HG03097 (cell line): ENCODE measurements around the gene LPAR2.
"Not testable (repeated sequence)": the region's sequence is repeated elsewhere in the genome, so short reads cannot be mapped to it uniquely, and the experiment has no call there.

ENCODE experiments used
- ATAC-seq: cut with Tn5 transposase; IDR thresholded peaks from one replicate; pipeline ENCODE4 v1.9.1; 2021; ENCODE audit not compliant: unreplicated experiment, low FRiP score

LPAR2 gene

DNA sequence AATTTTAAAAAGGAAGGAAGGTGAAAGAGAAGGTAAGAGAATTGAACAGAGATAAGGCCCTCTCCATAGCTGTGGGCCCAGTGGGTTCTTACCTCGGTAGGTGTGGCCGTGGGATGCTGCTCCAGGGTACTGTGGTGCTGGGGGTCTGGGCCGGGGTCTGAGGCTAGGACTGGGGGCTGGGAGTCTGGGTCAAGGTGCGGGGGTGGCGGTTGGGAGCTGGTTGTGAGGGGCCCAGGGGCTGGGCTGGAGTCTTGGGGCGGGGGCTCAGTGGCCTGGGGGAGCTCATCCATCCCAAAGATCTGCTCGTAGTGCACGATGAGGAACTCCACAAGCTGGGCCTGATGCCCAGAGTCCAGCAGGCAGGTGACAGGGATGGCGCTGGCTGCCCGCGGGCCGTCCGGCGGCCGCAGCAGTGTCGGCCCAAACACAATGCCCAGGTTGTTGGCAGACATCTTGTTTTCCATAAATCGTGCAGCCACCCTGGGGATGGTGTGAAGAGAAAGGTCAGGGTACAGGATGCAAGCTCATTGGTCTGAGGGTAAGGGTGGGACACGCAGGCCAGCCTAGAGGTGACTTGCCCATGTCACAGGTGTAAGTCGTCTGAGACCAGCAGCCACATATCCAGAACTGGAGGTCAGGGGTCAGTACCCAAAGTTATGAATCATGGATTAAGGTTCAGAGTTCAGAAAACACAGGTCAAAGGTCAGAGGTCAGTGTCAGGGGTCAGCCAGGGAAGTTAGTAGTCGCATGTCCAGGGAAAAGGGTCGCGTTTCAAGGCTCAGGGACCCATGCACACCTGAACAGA, 5.9 kb upstream of the LPAR2 start:
- no peak for ATAC-seq

DNA sequence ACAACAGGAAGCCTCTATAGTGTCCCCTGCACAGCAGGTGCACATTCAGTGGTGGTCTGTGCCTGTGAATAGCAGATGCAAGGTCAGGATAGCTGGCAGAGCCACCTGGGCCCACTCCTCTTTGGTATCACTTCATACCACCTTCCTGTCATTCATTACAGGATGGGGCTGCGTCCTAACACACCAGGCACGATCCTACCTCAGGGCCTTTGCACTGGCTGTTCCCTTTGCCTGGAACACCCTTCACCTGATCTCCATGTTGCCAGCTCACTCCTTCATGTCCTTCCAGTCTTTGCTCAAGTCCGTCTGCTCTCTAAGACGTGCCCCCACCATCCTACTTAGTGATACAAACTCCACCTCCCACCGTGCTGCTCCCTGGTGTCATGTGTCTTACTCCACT, 4.6 kb upstream of the LPAR2 start:
- ATAC-seq: no peak

DNA sequence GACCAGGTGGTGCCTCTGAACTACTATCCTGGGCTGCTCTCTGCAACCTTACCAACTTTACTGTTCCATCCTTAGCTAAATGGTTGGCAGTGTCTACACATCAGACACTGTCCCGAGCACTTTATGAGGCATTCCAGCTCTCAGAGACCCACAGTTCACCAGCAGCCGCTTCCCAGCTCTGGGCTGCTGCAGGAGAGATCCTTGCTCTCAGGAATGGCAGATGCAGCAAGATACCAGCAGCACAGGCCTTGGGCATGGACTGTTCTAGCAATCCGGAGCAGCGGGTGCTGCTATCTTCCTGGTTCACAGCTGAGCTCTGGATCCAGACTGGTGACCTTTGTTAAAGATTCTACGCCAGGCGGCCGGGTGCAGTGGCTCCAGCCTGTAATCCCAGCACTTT, 3.3 kb upstream of the LPAR2 start:
- ATAC-seq: no peak

DNA sequence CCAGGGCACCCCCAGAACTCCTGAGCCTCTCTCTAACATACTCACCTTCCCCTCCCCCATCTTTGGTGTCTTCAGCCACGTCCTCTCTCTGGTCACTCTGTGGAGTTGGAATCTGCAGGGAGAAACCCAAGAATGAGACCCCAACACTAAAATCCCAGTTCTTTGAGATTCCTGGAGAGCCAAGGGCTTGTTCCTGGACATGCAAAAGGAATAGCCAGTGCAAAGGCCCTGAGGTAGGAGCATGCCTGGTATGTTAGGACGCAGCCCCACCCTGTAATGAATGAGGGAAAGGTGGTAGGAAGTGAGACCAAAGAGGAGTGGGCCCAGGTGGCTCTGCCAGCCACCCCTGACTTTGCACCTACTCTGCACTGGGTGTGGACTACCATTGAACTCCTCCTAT, 2.4 kb upstream of the LPAR2 start:
- no peak for ATAC-seq

DNA sequence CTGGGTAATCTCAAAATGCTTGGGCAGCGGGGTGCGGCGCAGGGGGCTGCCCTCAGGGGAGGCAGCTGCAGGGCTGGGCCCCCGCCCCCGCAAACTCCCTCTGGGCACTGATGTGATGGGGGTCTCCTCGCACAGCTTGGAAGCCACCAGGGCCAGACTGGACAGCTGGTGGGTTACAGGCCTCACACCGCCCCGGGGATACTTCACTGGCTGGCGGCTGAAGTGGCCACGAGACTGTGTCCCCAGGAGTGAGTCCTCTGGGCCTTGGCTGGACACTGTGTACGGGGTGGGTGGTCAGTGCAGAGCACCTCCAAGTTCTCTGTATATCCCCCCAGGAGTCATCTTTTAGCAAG, 2.0 kb upstream of the LPAR2 start:
- ATAC-seq: no peak

DNA sequence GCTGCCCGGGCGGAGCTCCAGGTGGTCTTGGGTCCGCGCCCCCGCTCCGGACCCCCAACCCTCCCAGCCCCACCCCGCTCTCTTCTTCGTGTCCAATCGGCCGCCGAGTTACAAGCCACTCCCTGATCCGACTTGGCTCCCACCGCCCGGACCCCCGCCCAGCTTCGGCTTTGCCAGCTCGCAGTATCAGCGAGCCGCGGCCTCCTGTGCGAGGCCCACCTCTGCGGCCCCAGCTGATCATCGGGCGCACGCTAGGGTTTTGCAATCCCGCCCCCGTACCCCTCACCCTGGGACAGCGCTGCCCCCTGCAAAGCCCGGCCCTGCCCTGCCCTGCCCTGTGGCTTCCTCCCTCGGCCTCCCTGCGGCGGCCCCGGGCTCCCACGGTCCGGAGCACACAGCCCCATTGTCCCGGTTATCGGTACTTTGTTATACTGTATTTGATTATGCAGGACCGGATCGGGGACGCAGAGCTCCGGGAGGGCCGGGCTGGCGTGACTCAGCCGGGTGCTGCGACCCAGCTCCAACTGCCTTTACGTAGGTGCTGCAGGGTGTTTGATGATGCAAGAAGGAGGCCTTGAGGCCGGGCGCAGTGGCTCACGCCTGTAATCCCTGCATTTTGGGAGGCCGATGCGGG, 598 bp upstream of the LPAR2 start:
- ATAC-seq: no peak

DNA sequence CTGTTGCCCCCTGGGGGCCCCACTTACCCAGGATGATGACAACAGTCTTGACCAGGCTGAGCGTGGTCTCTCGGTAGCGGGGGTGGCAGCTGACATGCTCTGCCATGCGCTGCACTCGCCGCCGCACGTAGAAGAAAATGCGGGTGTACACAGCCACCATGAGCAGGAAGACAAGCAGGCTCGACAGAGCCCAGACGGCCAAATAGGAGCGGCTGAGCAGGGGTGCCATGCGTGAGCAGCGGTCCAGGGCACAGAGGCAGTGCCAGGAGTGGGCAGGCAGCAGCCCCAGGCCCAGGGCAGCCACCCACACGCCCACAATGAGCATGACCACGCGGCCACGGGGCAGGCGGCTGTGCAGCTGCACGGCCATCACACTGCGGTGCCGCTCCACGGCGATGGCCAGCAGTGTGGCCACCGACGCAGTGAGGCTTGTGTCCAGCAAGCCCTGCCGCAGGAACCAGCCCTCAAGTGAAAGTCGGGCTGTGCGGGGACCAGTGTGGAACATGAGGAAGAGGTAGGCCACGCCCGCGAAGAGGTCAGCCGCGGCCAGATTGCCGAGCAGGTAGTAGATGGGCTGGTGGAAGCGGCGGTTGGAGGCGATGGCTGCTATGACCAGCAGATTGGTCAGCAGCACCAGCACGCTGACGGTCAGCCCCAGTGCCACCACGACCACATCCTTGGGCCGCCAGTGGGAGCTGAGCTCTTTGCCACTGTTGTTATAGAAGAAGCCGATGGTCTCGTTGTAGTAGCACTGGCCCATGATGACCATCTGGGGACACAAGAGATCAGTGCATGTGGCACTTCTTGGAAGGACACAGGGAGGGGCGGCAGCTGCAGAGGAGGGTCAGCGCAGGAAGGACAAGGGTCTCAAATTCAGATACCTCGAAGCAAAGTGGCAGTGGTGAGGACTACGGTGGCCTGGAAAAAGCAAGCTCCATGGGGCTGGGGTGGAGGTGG, 1.2 kb downstream of the LPAR2 start:
- no peak for ATAC-seq

DNA sequence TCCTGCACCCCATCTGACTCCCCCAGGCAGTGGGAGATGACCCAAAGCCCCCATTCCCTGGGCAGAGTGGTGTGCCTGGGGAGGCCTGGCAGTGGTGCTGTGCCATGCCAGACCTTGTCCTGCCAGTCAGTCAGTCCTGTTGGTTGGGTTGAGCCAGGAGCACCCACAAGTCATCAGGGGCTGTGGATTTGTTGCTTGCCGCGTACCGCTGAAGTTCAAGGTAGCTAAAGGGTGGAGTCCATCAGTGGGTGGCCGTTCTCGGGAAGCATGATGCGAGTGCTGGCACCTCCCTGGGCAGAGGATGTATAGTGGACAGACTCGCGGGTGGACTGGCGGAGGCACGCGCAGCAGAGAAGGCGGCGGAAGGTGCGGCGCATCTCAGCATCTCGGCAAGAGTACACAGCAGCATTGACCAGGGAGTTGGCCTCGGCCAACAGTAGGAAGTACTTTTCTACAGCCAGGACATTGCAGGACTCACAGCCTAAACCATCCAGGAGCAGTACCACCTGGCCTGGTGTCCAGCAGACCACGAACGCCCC, 3.9 kb downstream of the LPAR2 start:
- ATAC-seq: no peak

DNA sequence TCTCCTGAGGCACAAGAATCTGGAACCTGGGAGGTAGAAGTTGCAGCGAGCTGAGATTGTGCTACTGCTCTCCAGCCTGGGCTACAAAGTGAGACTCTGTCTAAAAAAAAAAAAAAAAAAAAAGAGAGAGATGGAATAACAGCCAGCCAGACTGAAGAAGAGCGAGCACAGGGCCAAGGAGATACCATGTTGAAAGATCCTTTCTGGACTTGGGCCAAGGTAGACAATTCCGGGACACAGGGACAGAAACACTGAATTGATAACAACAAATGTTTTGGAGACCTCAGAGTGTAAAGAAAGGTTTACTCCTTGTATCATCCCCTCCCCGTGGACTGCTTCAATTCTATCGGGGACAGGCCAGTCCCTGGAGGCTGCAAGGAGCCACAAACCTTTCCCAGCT, 4.6 kb downstream of the LPAR2 start:
- no peak for ATAC-seq

DNA sequence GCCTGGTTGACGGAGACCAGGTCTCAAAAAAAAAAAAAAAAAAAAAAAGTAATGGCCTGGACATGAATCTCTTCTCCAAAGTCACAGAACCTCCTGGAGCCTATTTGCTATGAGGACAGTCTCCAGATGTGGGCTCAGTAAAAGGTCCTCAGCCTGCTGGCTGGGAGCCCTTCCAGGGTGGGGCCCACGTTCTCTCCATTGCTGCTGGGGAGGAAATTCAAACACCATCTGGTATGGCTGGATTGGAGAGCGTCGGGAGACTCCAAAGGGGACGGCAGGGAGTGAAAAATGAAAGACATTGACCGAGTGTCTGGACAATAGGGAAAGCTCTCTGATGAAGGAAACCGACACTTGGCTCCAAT, 8.2 kb downstream of the LPAR2 start:
- no peak for ATAC-seq

DNA sequence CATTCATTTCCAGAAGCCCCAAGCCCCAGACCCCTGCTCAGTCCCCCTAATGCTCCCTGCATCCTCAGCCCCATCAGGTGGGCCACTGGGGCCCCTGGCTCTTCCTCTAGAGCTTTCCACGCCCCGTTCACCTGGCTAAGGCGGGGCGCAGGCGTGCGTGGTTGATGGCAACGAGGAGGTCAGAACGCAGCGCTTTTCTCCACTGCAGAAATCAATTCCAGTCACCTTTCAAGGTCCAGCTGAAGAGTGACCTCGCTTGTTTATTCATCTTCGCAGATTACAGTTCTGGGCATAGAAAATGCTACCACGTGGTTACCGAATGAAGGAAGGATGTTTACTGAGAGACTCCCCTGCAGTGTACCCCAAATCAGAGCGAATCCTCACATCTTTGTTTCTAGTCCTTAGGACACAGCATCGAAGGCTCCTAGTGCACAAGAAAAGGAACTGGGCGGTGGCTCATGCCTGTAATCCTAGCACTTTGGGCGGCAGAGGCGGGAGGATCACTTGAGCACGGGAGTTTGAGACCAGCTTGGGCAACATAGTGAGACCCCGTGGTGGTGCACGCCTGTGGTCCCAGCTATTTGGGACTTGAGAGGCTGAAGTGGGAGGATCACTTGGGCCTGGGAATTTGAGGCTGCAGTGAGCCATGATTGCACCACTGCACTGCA, 8.7 kb downstream of the LPAR2 start:
- ATAC-seq: no peak

DNA sequence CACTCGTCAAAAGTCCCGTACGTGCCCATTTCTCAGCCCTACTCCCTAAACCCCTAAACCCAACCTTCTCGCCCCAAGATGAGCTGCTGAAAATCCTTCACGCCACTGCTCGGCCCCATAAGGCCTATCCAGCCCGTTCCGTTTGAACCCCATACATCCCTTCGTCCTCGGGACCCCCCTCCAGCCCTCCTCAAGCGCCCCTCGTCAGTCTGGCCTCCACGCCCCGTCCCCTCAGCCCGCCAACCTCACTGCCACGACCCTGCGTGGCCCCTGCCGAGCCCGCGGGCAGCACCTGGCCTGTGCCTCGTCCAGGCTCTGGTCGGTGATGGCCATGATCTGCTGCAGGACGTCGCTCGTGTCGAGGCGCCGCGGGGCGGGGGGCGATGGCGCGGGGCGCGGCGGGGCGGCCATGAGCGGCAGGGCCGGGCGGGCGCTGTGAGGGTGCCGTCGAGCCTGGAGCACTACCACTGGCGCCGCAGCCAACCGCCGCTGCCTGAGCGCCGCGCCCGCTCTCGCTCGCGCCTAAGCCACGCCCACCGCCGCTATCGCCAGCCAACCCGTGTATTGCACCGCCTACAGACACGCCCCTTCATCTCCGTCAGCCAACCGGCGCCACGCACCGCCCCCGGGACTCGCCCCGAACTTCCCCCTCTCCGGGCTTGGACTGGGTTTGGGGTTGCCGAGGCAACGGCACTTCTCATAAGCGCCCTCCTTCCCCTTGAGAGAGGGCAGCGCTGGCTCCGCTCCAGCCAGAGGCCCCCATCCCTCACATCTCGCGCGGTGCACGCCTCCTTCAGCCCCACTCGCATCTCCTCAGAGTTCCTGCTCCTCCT, 9.6 kb downstream of the LPAR2 start, which contains the start of gene PBX4:
PBX4 (minus strand) TSS at position 469 of the 833 bp plus-strand sequence; CDS start at position 411, 58 bp downstream.
- ATAC-seq: peak; percentile 96

DNA sequence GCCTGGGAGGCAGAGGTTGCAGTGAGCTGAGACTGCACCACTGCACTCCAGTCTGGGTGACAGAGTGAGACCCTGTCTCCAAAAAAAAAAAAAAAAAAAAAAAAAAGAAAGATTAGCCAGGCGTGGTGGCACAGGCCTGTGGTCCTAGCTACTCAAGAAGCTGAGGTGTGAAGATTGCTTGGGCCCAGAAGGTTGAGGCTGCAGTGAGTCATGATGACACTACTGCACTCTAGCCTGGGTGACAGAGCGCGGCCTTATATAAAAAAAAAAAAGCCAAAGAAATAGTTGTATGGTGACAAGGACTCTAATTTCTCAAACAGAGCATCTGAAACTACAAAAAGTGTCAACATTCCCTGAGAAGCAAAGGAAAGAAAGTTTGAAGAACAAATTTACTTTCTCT, 12.9 kb downstream of the LPAR2 start:
- no peak for ATAC-seq

DNA sequence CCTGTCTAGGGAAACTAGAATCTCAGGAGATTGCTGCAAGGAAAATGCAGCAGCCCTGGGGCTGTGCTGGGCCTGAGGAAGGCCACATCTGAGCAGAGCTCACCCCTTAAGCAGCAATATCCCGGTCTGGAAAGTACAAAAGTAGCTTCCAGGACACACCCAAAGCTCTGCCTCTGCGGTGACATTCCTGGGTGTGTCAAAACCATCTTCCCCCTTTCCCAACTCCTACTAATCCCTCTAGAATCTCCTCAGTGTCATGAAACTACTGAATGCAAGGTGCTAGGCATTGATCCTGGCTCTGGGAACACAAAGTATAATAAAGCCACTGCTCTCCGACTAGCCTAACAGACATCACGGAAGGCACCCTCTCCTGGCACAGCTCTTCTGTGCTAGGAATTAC, 14.5 kb downstream of the LPAR2 start:
- no peak for ATAC-seq

DNA sequence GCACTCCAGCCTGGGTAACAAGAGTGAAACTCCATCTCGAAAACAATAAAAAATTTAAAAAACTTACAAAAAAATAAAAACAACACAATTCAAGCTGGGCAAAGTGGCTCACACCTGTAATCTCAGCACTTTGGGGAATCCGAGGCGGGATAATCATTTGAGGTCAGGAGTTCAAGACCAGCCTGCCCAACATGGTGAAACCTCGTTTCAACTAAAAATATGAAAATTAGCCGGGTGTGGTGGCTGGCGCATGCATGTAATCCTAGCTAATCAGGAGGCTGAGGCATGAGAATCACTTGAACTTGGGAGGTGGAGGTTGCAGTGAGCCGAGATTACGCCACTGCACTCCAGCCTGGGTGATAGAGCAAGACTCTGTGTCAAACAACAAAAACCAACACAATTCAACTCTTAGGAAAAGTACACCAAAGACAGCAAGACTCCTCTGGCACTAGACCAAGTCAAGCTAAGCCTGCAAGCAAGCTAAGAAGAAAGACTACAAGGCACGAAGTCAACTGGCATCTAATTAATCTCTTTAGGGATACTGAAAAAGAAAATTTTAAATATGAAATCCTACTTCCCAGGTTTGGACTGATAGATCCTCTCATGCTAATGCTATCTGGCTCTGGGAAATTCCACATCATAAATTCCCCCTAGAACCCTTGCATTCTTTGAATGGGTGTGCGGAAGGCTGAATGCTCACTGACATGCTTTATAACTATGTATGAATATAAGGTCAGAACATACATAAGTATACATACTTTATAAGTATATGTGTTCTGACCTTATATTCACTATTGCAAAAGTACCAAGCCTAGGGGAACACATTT, 17.4 kb downstream of the LPAR2 start:
- ATAC-seq: no peak

DNA sequence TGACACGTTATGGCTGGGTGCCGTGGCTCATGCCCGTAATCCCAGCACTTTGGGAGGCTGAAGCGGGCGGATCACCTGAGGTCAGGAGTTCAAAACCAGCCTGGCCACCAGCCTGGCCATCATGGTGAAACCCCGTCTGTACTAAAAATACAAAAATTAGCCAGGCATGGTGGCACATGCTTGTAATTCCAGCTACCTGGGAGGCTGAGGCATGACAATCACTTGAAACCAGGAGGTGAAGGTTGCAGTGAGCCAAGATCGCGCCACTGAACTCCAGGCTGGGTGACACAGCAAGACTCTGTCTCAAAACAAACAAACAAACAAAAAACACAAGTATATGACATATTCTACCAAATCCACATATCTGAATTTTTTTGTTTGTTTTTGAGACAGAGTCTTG, 21.3 kb downstream of the LPAR2 start:
- not testable (repeated sequence) for ATAC-seq

DNA sequence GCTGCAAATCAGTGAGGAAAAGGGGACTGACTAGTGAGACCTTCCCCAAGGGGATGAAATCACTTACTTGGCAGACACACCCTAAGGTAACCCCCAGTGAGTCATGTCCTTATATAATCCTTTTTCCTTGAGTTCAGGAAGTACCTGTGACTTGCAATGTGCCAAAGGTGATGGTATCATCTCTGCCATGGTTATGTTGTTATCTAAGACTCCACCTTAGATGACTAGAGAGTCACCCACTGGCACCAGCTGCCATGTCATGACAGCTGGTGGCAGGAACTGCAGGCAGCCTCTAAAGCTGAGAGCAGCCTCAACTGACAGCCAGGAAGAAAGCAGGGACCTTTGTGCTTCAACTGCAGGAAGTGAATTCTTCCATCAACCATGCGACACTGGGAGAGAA, 22.0 kb downstream of the LPAR2 start:
- ATAC-seq: no peak

DNA sequence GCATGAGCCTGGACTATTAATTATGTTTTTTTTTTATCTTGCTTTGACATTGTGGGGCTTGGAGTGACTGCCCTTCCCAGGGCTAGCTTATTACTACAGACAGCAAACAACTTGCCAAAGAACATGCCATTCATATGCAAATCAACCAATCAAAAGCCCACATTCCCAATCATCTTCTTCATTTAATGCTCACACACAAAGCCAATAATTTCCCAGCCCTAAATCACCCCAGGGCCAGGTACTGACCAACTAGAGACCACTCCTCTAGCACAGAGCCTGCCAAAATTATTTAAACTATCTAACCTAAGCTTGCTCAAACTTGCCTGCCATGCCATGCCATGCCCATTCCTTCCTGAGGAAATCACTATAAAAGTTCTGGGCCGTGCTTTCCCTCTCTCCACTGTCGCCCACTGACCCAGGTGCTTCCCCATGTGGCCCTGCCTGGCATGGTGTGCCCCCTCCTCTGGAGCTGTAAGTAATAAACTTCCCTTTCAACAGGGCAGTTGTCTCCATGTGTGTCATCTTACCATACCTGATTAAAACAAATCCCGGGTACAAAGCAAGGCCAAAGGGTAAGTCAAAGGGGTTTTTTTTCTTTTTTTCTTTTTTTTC, 25.2 kb downstream of the LPAR2 start:
- no peak for ATAC-seq
